ENCODE data around the gene DZIP3. TPM values are rescaled to one million over a fixed set of nuclear protein-coding genes. Genes with fewer than 3 reads are reported as not detected.
"Not testable (repeated sequence)": the region's sequence is repeated elsewhere in the genome, so short reads cannot be mapped to it uniquely, and the experiment has no call there.

Gene DZIP3
- total RNA-seq, 2 donors from 2014 or later: 7.6 to 16.1 TPM

- Histone ChIP-seq H3K4me1 (no peaks in the 10 kb centered on the region), H3K9me3 (no peaks in the 10 kb centered on the region), H3K27ac (no peak overlapping the region), H3K36me3 (no peaks in the 10 kb centered on the region), H3K4me3 (no peak overlapping the region), H3K27me3 (no peaks in the 10 kb centered on the region)
- no peak for DNase-seq (ENCODE audit: low spot score)
- TF ChIP-seq, protein P1, sequence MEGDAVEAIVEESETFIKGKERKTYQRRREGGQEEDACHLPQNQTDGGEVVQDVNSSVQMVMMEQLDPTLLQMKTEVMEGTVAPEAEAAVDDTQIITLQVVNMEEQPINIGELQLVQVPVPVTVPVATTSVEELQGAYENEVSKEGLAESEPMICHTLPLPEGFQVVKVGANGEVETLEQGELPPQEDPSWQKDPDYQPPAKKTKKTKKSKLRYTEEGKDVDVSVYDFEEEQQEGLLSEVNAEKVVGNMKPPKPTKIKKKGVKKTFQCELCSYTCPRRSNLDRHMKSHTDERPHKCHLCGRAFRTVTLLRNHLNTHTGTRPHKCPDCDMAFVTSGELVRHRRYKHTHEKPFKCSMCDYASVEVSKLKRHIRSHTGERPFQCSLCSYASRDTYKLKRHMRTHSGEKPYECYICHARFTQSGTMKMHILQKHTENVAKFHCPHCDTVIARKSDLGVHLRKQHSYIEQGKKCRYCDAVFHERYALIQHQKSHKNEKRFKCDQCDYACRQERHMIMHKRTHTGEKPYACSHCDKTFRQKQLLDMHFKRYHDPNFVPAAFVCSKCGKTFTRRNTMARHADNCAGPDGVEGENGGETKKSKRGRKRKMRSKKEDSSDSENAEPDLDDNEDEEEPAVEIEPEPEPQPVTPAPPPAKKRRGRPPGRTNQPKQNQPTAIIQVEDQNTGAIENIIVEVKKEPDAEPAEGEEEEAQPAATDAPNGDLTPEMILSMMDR (IDR thresholded peaks at IDR 0.05): no peak
These were observed 79.7 kb downstream of the DZIP3 start for GRCh38 chr3:108669208-108669607.

- Histone ChIP-seq H3K9me3 (no peaks in the 10 kb centered on the region), H3K27ac (no peak overlapping the region), H3K4me1 (no peaks in the 10 kb centered on the region), H3K36me3 (peaks cover 3% of the 10 kb centered on the region), H3K27me3 (no peaks in the 10 kb centered on the region), H3K4me3 (no peak overlapping the region)
- DNase-seq (ENCODE audit: low spot score): no peak
- TF ChIP-seq, protein P1 (IDR thresholded peaks at IDR 0.05): no peak
These were observed 83.2 kb downstream of the DZIP3 start for GRCh38 chr3:108672701-108673100.

- Histone ChIP-seq H3K4me3 (no peak overlapping the region), H3K4me1 (no peaks in the 10 kb centered on the region), H3K27me3 (no peaks in the 10 kb centered on the region), H3K9me3 (no peaks in the 10 kb centered on the region), H3K36me3 (peaks cover 4% of the 10 kb centered on the region), H3K27ac (no peak overlapping the region)
- TF ChIP-seq, protein P1 (IDR thresholded peaks at IDR 0.05): no peak
- no peak for DNase-seq (ENCODE audit: low spot score)
These were observed 84.6 kb downstream of the DZIP3 start for GRCh38 chr3:108673988-108674661.

GRCh38 chr3:108677811-108678210 is 88.3 kb downstream of the DZIP3 start:
- Histone ChIP-seq H3K36me3 (peaks cover 4% of the 10 kb centered on the region), H3K27ac (no peak overlapping the region), H3K4me3 (no peak overlapping the region), H3K4me1 (no peaks in the 10 kb centered on the region), H3K9me3 (no peaks in the 10 kb centered on the region), H3K27me3 (no peaks in the 10 kb centered on the region)
- no peak for DNase-seq (ENCODE audit: low spot score)
- TF ChIP-seq, protein P1 (IDR thresholded peaks at IDR 0.05): no peak

GRCh38 chr3:108692286-108692685 is 102.8 kb downstream of the DZIP3 start:
- not testable (repeated sequence) for H3K27ac ChIP-seq; H3K4me3 ChIP-seq; H3K4me1 ChIP-seq; H3K9me3 ChIP-seq; DNase-seq (ENCODE audit: low spot score); H3K27me3 ChIP-seq
- peaks cover 49% of the 10 kb centered on the region for H3K36me3 ChIP-seq

- H3K27ac ChIP-seq: no peak overlapping the region
- TF ChIP-seq, protein P1 (IDR thresholded peaks at IDR 0.05): no peak
These were observed 108.9 kb downstream of the DZIP3 start for GRCh38 chr3:108698461-108698860.

More at GRCh38 chr3:108698461-108698860, 108.9 kb downstream of the DZIP3 start:
- no peaks in the 10 kb centered on the region for H3K4me1 ChIP-seq
- no peaks in the 10 kb centered on the region for H3K27me3 ChIP-seq
- H3K4me3 ChIP-seq: no peak overlapping the region
- no peaks in the 10 kb centered on the region for H3K9me3 ChIP-seq
- DNase-seq (ENCODE audit: low spot score): no peak
- H3K36me3 ChIP-seq: peaks cover 10% of the 10 kb centered on the region

Measured in right atrium auricular region (tissue), 2 donors.